Measurements from ENCODE around the gene BCL2L14.

The BCL2L14 gene

GRCh38 chr12:12056951-12057350 lies 13.8 kb upstream of the BCL2L14 start:
- no peak for FAIRE-seq

- FAIRE-seq = no peak
These were observed 6.1 kb upstream of the BCL2L14 start for GRCh38 chr12:12064596-12064995.

- no peak for FAIRE-seq
These were observed 2.0 kb upstream of the BCL2L14 start for GRCh38 chr12:12068751-12069150.

- no peak for FAIRE-seq
These were observed 754 bp upstream of the BCL2L14 start for GRCh38 chr12:12069821-12070548.

GRCh38 chr12:12072064-12072760 lies 1.5 kb downstream of the BCL2L14 start:
- FAIRE-seq = no peak

GRCh38 chr12:12079291-12079690 lies 8.6 kb downstream of the BCL2L14 start:
- no peak for FAIRE-seq

- peak; percentile 51 for FAIRE-seq
These were observed 11.2 kb downstream of the BCL2L14 start for GRCh38 chr12:12081836-12082497.

DNA sequence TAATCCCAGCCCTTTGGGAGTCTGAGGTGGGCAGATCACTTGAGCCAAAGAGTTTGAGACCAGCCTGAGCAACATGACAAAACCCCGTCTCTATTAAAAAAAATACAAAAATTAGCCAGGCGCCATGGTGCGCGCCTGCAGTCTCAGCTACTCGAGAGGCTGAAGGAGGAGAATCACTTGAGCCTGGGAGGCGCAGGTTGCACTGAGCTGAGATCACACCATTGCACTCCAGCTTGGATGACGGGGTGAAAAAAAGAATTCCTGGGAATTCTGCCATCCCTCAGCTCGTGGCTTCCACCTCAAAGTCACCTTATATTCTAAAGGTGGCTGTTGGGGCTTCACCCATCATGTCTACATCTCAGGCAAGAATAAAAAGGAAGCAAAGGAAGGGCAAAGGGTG lies 12.9 kb downstream of the BCL2L14 start:
- FAIRE-seq = no peak

GRCh38 chr12:12086362-12086761 lies 15.6 kb downstream of the BCL2L14 start:
- no peak for FAIRE-seq

DNA sequence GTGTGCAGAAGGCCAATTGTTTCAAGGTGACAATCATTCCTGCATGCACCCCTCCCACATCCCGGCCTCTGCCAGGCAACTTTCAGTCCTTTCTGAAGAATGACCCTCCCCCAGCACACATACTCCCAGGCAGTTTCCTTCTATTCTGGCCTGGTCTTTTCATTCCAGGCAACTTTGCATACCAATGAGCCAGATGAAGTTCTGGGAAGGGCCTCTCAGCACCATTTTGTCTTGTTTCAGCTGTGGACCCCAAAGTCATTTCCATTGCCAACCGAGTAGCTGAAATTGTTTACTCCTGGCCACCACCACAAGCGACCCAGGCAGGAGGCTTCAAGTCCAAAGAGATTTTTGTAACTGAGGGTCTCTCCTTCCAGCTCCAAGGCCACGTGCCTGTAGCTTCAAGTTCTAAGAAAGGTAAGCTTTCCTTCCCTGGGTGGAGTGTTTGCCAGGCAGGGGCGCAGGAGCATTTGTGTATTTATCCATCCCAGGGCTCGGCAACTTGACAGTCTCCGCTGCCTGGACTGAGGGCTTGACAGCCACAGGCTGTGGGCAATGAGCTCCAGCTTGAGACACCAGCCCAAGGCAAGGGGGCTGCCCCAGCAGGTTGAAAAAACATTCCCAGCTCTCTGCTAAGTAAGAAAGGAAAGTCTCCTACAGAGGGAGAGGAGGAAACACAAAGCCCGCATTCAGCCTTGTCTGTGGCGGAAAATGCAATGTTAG lies 16.4 kb downstream of the BCL2L14 start:
- FAIRE-seq = no peak

- FAIRE-seq = no peak
These were observed 16.9 kb downstream of the BCL2L14 start for GRCh38 chr12:12087693-12088034.

GRCh38 chr12:12088147-12088546 lies 17.4 kb downstream of the BCL2L14 start:
- FAIRE-seq = no peak

DNA sequence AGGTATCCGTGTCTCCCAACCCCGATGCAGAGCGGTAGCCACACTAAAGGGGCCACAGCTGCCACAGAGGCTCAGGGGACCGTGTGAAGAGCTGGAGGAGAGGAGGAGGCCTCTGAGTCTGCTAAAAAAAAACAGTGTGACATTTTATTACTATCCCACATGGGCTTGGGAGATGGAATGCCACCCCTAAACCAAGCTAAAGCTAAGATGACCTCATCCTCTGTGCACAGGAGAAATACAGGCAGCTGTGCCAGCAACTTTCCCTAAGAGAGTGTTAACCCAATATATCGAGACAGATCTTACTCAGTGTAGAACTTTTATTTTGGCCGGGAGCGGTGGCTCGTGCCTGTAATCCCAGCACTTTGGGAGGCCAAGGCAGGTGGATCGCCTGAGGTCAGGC lies 18.0 kb downstream of the BCL2L14 start:
- FAIRE-seq = no peak

DNA sequence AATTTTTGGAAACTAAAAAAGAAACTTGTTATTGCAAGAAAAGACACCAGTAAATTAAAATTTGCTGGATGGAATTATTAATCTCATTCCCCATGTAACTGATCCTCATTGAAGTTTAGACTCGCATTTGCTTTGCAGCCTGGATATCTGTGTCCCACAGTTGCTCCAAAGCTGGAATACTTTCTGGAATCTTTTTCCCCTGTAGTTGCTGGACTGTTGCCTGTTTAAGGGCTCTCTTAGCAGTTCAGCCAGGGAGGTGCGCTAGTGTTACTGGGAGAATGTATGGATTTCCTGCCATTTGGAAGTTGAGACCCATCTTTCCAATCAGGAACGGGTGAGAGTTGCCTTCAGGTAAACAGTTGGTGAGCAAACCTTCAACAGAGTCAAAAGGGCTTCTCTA lies 20.3 kb downstream of the BCL2L14 start:
- no peak for FAIRE-seq

DNA sequence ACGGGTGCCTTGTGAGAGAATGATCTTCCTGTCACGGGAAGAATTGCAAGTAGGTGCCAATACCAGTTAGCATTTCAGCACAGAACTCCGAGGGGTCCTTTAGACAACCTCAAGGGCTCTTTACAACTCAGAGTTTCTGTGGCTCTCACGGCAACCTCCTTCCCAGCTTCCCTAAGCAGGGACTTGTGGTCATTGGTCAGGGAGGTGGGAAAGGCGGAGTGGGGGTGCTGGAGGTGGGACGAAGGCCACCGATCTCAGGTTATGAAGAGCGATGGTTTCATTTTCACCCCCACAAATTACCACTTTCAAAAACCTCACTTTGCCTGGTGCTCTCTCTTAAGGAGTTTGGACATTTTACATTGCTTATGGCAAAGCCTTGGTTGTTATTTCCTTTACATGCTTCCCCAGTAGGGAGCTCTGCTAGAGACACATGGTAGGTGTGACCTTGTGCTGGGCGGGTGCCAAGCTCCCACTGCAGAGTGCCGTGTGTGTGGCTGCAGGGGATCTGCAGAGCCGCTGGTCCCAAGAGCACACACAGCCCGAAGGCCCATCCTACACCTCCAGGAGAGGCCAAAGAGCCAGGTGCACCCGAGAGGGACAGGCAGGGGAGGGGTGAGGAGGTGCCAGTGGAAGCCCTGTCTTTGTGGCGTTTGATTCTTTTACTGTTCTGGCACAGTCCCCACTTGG lies 21.4 kb downstream of the BCL2L14 start:
- no peak for FAIRE-seq

DNA sequence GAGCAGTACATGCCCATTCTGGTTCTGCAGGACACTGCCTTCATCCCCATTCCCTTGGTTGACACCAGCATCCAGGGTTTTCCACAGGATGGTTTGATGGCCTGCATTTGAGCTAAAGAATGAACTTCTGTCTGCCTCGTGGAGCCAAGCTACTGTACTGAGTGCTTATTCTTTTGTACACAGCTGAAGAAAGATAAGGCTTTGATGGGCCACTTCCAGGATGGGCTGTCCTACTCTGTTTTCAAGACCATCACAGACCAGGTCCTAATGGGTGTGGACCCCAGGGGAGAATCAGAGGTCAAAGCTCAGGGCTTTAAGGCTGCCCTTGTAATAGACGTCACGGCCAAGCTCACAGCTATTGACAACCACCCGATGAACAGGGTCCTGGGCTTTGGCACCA lies 23.7 kb downstream of the BCL2L14 start:
- no peak for FAIRE-seq

GRCh38 chr12:12095021-12095420 lies 24.3 kb downstream of the BCL2L14 start:
- FAIRE-seq = no peak

DNA sequence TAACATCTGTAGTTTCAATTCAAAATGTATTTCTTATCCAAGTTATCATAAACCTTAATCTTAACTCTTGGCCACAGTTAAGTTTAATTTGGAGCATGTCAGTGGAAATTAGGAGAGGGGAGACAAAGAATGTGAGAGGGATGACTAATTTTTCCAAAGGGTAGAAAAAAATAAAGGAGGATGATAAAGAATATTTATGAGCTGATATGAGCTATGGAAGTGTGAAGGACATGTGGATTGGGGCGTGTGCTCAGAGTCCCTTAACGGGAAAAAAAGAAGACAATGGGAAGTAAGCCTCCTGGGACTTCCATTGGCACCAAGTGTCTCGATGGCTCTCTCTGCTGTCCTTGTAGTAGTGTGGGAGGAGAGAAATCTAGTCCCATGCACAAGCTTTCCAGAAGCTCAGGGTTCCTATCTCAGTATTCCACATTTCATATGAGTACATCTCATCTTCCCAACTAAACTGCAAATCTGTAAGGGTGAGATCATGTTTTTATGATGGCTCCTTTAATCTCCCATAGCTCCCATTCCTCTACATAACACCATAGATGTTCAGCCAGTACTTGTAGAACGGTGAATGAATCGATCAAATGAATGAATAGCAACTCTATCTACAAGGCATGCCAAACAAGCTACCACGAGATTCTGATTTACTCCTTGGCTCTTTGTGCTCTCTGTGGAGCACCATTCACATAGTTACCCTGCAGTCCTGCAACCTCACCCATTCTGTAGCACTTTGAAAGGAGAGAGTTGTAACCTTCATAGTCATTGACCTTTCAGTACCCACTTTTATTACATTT lies 27.4 kb downstream of the BCL2L14 start:
- no peak for FAIRE-seq

GRCh38 chr12:12098691-12099015 lies 27.9 kb downstream of the BCL2L14 start:
- no peak for FAIRE-seq

DNA sequence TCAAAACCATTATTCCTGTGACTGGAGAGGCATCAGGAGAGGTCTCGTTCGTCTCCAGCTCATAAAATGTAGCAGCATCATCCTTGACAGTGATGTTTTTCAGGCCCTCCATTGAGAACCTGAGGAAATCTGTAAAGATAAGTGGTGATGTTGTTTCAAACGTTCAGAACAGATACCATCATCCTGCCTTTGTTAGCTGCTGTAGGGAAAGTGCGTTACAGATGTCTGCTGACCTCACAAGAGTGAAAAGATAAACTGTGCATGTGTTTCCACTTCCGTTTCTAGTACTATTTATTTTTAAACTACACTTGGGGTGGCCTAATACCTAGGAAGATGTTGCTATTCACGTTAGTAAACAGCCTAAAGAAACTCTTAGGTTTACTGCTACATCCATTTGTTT lies 28.4 kb downstream of the BCL2L14 start:
- no peak for FAIRE-seq

DNA sequence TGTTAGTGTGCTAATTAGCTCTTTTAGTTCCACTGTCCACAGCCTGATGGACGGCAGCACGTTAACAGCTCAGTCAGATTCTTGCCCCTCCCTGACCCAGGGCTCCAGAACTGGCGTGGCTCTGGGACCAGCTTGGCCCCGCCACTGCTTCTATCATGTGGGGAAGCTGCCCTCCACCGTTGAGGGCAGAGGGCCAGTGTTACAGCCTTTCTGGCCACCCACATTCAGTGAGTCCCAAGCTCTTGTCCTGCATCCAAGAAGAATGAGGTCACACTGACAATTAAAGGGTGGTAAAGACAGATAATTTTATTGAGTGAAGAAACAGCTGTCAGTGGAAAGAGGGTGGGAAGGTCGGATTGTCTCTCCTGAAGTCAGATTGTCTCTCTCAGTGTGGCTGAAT lies 36.9 kb downstream of the BCL2L14 start:
- FAIRE-seq = no peak

DNA sequence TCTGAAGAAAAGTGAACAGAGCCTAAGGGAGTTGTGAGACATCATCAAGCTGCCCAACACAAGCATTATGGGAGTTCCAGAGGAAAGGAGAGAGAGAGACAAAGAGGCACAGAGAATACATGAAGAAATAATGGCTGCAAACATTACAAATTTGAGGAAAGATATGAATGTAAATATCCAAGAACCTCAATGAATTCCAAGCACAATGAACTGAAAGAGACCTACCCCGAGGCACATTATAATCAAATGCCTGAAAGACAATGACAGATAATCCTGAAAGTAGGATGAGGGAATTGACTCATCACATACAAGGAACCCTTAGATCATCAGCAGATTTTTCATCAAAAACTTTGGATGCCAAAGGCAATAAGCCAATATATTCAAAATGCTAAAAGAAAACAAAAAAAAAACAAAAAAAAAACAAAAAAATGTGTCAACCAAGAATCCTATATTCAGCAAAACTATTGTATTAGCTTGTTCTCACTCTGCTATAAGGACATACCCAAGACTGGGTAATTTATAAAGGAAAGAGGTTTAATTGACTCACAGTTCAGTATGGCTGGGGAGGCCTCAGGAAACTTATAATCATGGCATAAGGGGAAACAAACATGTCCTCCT lies 37.8 kb downstream of the BCL2L14 start:
- no peak for FAIRE-seq
